Transverse colon (tissue), 4 donors: ENCODE measurements around the gene EFEMP2. TPM values are rescaled to one million over a fixed set of nuclear protein-coding genes. Genes with fewer than 3 reads are reported as not detected.
"Not testable (repeated sequence)": the region's sequence is repeated elsewhere in the genome, so short reads cannot be mapped to it uniquely, and the experiment has no call there.

Experiments
- DNase-seq: peaks from one replicate; pipeline ENCODE4 v3.0.0-alpha.2; 2019
- H3K27ac ChIP-seq, 4 donors: fragments of 200-600 bp; sonication (generic); 2 replicates each; pipeline ENCODE4 v1.5.1; 2016 to 2018; ENCODE audit warnings: inconsistent platforms in 4 of 4
- H3K27me3 ChIP-seq: fragments of 200-600 bp; sonication (generic); 2 replicates; pipeline ENCODE4 v1.5.1; 2017; ENCODE audit warnings: inconsistent platforms
- H3K36me3 ChIP-seq, 4 donors: fragments of 200-600 bp; sonication (generic); 2 replicates each; pipeline ENCODE4 v1.5.1; 2017 to 2019; ENCODE audit warnings: inconsistent platforms in 4 of 4
- H3K4me1 ChIP-seq, 4 donors: fragments of 200-600 bp; sonication (generic); 2 replicates each; pipeline ENCODE4 v1.5.1; 2017 to 2020; ENCODE audit warnings: inconsistent platforms in 4 of 4
- H3K4me3 ChIP-seq, 4 donors: fragments of 200-600 bp; sonication (generic); 1 replicate in 1 of 4; 2 replicates in 3 of 4; pipeline versions ENCODE4 v1.5.1 to v1.6.1; 2017 to 2019; ENCODE audit warnings: inconsistent platforms in 4 of 4
- H3K9me3 ChIP-seq, 2 donors: fragments of 200-600 bp; sonication (generic); 2 replicates each; pipeline ENCODE4 v1.5.1; 2017 to 2019; ENCODE audit warnings: inconsistent platforms in 2 of 2
- EP300 ChIP-seq: sonication (generic); formaldehyde crosslinking; IDR thresholded peaks from one replicate; pipeline ENCODE4 v1.6.1; 2017; ENCODE audit warnings: antibody characterized with exemption, low read depth
- POLR2A ChIP-seq: fragments of 450-650 bp; IDR thresholded peaks from one replicate; pipeline ENCODE4 v1.6.1; 2016; ENCODE audit warnings: antibody characterized with exemption, mild to moderate bottlenecking, moderate library complexity
- POLR2AphosphoS5 ChIP-seq, 3 donors: sonication (generic); formaldehyde crosslinking; IDR thresholded peaks; one replicate each; pipeline ENCODE4 v1.6.1; 2016; ENCODE audit warnings: antibody characterized with exemption in 3 of 3
- WGBS, 2 donors: methylation state at CpG; one replicate each; pipeline ENCODE4 v1.1.5; 2018; ENCODE audit warnings: low coverage in 1 of 2; 5-methylcytosine and 5-hydroxymethylcytosine counted together
- in situ Hi-C, 4 donors: fragments of 200-750 bp; cut with MboI; loops; one replicate each; pipeline versions ENCODE4 v1.15.0 to v1.15.1; 2017; ENCODE audit warnings: low sequenced_read_pairs in 3 of 4, low pct_ligation_motif_present in 1 of 4, low pct_unique_long_range_greater_than_20kb in 1 of 4
- intact Hi-C: fragments of 100-400 bp; cut with DNase I; formaldehyde crosslinking; loops from one replicate; pipeline ENCODE4 v1.15.1; 2023; ENCODE audit warnings: low total_unique reads
- total RNA-seq, 4 donors: library from RNA; depleted of rRNA; stranded (reverse); fragments of >200 nt; gene quantifications; one replicate each; pipeline ENCODE4 v1.1.0, GENCODE V29; 2016
- TF ChIP-seq, protein P1 (sequence below), 5 experiments: fragments of 200-600 bp in 3 of 5; fragments of 450-650 bp in 2 of 5; sonication (generic) in 3 of 5; IDR thresholded peaks; 1 replicate in 2 of 5; 2 replicates in 3 of 5; pipeline ENCODE4 v1.5.1; 2016 to 2017; ENCODE audit warnings: antibody characterized with exemption in 5 of 5, inconsistent platforms in 3 of 5, mild to moderate bottlenecking in 2 of 5, moderate library complexity in 1 of 5

EFEMP2 gene
- total RNA-seq, 4 donors from 2014 or later: 15.2 to 34.4 (median 25.1) TPM

- Histone ChIP-seq H3K36me3 (no peaks in the 10 kb centered on the region), H3K9me3 (no peaks in the 10 kb centered on the region), H3K4me3 (peak overlapping the region in 1 of 4 donors; percentile 25), H3K27me3 (no peaks in the 10 kb centered on the region), H3K27ac (peak overlapping the region; percentile 95 to 99 (median 97)), H3K4me1 (peaks cover 34 to 59% (median 50%) of the 10 kb centered on the region in 4 donors)
- WGBS, 2 donors: 76 to 80% methylated on average over 3 to 10 of the region's 10 CpGs
- no peak for DNase-seq
- TF ChIP-seq POLR2A (no peak), EP300 (no peak), POLR2AphosphoS5 (IDR thresholded peaks at IDR 0.05) (no peak)
- TF ChIP-seq, protein P1, sequence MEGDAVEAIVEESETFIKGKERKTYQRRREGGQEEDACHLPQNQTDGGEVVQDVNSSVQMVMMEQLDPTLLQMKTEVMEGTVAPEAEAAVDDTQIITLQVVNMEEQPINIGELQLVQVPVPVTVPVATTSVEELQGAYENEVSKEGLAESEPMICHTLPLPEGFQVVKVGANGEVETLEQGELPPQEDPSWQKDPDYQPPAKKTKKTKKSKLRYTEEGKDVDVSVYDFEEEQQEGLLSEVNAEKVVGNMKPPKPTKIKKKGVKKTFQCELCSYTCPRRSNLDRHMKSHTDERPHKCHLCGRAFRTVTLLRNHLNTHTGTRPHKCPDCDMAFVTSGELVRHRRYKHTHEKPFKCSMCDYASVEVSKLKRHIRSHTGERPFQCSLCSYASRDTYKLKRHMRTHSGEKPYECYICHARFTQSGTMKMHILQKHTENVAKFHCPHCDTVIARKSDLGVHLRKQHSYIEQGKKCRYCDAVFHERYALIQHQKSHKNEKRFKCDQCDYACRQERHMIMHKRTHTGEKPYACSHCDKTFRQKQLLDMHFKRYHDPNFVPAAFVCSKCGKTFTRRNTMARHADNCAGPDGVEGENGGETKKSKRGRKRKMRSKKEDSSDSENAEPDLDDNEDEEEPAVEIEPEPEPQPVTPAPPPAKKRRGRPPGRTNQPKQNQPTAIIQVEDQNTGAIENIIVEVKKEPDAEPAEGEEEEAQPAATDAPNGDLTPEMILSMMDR (IDR thresholded peaks at IDR 0.05): no peak
- in situ Hi-C loops (loop anchor here in 2 of 4 donors (25.0 kb wide), 1 partner anchor 95 kb away; no protein-coding TSS in a partner anchor), intact Hi-C loops (no loop called here)
Observed at GRCh38 chr11:65892661-65893317, 20.2 kb upstream of the EFEMP2 start.

GRCh38 chr11:65892137-65892540, 19.5 kb upstream of the EFEMP2 start:
- intact Hi-C loops, H3K27me3 ChIP-seq, H3K9me3 ChIP-seq, H3K36me3 ChIP-seq: not testable (repeated sequence)
- Histone ChIP-seq H3K27ac (peak overlapping the region; percentile 95 to 99 (median 97)), H3K4me3 (peak overlapping the region in 2 of 4 donors; percentile 65 to 79), H3K4me1 (peaks cover 39 to 66% (median 57%) of the 10 kb centered on the region in 4 donors)
- DNase-seq: peak; percentile 8
- 70% methylated on average over 5 of the region's 5 CpGs; no CpG with 5 or more reads in 1 of the 2 donors for WGBS, 2 donors
- in situ Hi-C loops: loop anchor here in 2 of 4 donors (25.0 kb wide), 1 partner anchor 95 kb away; no protein-coding TSS in a partner anchor

DNA sequence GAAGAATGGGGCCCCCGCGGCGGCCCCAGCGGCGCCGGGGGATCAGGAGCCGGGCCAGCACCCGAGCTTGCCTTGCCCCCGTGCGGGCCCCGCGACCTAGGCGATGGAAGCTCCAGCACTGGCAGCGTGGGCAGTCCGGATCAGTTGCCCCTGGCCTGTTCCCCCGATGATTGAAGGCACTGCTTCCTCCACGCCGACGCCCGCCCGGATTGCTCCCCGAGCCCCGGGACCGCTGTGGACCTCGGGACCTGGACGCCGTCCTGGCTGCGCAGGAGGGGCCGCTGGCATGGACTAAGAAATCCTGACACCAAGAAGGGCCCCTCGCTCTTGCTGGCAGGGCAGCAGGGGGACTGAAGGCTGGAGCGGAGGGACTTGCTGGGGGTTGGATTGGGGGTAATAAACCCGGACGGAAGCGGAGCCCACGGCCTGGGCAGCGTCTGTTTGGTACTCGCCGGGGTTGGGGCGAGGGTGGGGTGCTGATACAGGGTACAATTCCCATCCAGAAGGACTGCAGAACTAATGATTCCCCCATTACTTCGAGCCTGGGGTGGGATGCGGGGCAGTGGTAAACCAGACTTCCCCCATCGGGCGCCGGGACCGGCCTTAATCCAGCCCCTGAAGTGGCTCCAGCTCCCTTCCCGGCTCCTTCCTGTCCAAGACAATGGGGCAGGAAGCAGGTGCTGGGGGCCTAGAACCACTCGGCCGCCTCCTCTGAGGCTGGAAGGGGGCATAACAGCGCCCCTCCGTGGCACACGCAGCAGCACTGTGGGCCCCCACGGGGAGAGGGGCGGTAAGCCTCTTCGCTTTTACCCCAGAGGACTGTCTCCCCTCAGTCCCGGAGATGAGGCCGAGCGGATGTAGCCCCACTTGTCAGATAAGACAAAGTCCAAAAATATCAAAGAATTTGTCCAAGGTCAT, 18.9 kb upstream of the EFEMP2 start:
- in situ Hi-C loops: loop anchor here in 2 of 4 donors (25.0 kb wide), 1 partner anchor 96 kb away; no protein-coding TSS in a partner anchor
- TF ChIP-seq POLR2A: peak; percentile 17
- peak in 1 of 3 donors; percentile 22 for TF ChIP-seq POLR2AphosphoS5 (IDR thresholded peaks at IDR 0.05)
- no peak for TF ChIP-seq EP300
- H3K4me3 ChIP-seq: peak overlapping the region; percentile 45 to 79 (median 69)
- peaks cover 39 to 72% (median 58%) of the 10 kb centered on the region in 4 donors for H3K4me1 ChIP-seq
- H3K36me3 ChIP-seq: no peaks in the 10 kb centered on the region
- WGBS, 2 donors: 5% methylated on average over 54 of the region's 57 CpGs; no CpG with 5 or more reads in 1 of the 2 donors
- intact Hi-C loops: no loop called here
- no peak for DNase-seq
- H3K27ac ChIP-seq: peak overlapping the region; percentile 95 to 99 (median 97)
- H3K27me3 ChIP-seq: no peaks in the 10 kb centered on the region
- no peaks in the 10 kb centered on the region for H3K9me3 ChIP-seq

DNA sequence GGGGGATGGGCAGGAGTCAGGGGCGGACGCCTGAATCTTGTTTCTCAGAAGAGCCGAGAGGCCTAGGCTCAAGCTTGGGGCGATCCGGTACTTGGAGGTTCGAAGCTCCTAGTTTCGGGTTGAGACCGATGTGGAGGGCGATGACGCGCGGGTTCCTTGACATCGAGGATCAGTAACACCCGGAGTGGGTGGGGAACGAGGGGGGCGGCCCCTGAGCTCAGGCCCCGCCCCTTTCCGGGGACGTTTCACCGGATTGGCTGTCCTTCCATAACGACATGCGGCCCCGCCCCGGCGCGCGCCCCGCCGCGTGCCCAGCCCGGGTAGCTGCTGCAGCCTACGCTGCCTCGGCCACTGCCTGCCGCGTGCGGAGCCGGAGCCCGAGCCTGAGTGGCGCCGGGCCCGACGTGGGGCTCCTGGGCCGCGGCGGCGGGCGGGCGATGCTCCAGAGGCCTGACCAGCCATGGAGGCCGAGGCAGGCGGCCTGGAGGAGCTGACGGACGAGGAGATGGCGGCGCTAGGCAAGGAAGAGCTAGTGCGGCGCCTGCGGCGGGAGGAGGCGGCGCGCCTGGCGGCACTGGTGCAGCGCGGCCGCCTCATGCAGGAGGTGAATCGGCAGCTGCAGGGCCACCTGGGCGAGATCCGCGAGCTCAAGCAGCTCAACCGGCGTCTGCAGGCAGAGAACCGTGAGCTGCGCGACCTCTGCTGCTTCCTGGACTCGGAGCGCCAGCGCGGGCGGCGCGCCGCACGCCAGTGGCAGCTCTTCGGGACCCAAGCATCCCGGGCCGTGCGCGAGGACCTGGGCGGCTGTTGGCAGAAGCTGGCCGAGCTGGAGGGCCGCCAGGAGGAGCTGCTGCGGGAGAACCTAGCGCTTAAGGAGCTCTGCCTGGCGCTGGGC, 18.0 kb upstream of the EFEMP2 start, which contains the start of gene CCDC85B:
TSS of gene CCDC85B (plus strand) at position 350 of the 895 bp plus-strand sequence. CDS start at position 461, 111 bp downstream.
- Histone ChIP-seq H3K9me3 (no peaks in the 10 kb centered on the region), H3K27ac (peak within 1 kb of the TSS; percentile 95 to 99 (median 97)), H3K4me1 (peaks cover 39 to 73% (median 58%) of the 10 kb centered on the region in 4 donors), H3K27me3 (no peaks in the 10 kb centered on the region), H3K4me3 (peak within 1 kb of the TSS; percentile 45 to 79 (median 69)), H3K36me3 (no peaks in the 10 kb centered on the region)
- intact Hi-C loops (no loop called here), in situ Hi-C loops (loop anchor here in 2 of 4 donors (25.0 kb wide), 1 partner anchor 97 kb away; no protein-coding TSS in a partner anchor)
- DNase-seq: peak; percentile 99
- TF ChIP-seq POLR2A: peak; percentile 81
- peak; percentile 86 to 97 (median 95) for TF ChIP-seq POLR2AphosphoS5 (IDR thresholded peaks at IDR 0.05)
- TF ChIP-seq, protein P1 (IDR thresholded peaks at IDR 0.05): peak in 3 of 5 experiments; percentile 11 to 48 (median 31)
- no peak for TF ChIP-seq EP300
- WGBS, 2 donors: 1% methylated on average over 27 of the region's 94 CpGs; no CpG with 5 or more reads in 1 of the 2 donors
